Activated CD4-positive, alpha-beta T cell treated with anti-CD3 and anti-CD28 coated beads, Interleukin-2, amount 50 U/mL, for 16 hours (primary cell): Measurements from ENCODE around the gene PRADC1.

Experiments
- DNase-seq: peaks from one replicate; pipeline ENCODE4 v3.0.0-alpha.2; 2020

PRADC1 gene

DNA sequence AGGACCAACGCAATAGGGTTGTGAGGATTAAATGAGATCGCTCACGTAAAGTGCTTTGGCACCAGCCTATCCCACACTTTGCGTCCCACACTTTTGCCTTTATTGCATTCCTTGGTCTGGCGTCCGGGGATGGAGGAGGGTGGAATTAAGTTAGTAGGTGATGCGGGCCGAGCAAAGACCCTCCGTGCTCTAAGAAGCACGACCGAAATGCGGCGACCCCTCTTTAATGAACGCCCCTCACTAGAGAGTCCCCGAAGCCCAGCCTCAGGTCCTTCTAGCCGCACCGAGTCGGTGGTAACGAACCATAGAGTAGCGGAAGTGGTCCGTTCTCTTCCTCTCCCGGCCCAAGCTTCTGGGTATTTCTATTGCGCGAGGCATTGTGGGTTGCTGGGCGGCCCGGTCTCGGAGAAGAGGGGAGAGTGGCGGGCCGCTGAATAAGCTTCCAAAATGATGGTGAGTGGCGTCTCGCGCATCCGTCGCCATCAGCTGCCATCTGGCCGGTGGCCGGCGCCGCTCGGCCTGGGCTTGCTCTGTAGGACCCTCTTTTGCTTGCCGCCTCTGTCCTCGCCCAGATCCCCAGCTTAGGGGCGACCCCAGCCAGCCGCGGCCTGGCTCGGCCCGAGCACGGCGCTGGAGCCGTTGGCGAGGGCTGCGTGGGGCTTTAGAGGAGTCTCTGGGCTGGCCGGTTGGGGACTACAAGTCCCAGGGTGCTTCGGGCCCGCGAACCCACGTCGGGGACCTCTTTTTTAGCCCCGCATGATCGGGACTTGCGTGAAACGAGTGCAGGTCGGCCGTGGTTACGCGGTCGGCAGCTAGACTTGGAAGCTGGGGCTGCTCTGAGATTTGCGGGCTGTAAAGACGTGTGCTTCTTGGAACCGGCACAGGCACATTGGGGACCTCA is 1.1 kb upstream of the PRADC1 start, which contains the start of gene CCT7:
TSS of gene CCT7 (plus strand) at position 377 of the 901 bp plus-strand sequence. CDS start at position 448, 71 bp downstream.
- DNase-seq = peak; percentile 94

DNA sequence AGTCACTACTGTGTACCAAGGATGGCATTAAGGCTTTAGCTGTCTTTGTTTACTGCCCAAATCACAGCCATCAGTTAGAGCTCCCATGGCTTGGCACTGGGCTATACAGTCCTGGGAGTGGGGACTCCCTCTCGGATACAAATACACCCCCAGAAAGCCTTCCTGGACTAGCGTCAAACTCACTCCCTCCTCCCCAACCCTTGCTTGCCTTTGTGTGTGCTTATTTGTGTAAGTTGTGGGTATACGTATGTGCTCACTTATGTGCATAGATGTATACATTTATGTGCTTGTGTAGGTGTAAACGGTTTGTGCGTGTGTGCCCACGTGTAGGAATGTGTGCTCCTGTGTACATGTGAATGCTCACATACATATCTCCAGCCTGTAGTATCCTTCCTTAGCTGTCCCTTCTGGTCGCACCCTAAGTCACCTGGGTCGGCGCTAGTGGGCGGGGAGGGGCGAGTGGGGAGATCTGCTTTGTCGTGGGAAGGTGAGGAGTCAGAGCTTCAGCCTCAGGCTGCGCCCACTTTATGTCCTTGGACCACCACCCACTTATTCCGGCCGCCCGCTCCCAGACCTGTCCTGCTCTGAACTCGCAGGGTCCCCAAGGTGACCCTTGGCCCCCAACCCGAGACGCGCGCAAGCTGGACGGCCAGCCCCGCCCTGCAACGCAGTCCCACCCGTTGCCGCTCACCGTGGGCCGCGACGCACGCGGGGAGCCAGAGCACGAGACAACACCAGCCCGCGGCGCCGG is 461 bp downstream of the PRADC1 start:
- DNase-seq = peak; percentile 33

DNA sequence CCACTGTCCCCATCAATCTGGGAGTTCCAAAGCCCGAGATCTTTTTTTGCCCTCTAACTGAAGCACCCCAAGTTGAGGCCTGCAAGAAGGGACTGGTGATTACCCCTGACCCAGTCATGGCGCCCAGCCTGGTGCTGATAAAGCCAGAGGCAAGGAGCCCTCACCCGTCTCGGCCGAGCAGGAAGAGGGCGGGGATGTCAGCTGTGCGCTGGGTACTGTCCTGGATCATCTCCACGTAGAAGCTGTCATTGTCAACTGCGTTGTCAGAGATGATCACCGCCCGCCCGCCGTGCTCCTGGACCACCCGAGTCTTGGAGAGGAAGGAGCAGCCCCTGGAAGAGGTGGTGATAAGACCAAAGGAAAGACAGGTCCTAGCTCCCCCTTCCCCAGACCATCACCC is 4.4 kb downstream of the PRADC1 start:
- DNase-seq = no peak

DNA sequence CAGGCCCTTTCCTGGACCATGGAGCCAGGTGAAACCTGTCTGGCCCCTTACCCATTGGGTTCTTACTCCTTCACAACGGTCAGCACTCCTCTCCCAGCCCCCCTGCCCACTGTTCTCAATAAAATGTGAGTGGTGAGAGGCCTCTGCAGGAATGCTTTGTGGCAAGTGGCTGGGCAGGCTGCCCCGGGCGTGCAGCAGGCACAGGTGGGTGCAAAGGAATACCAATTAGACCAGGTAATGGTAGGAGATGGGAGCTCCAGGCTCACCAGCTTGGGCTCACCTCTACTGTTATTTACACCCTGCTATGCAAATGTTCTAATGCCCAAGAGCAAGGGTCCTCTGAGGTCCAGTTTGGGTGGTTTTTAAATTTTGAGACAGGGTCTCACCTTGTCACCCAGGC is 6.0 kb downstream of the PRADC1 start:
- DNase-seq = no peak

GRCh38 chr2:73225513-73226360 is 7.3 kb downstream of the PRADC1 start:
- DNase-seq = no peak

GRCh38 chr2:73223821-73224220 is 9.2 kb downstream of the PRADC1 start:
- DNase-seq = no peak

DNA sequence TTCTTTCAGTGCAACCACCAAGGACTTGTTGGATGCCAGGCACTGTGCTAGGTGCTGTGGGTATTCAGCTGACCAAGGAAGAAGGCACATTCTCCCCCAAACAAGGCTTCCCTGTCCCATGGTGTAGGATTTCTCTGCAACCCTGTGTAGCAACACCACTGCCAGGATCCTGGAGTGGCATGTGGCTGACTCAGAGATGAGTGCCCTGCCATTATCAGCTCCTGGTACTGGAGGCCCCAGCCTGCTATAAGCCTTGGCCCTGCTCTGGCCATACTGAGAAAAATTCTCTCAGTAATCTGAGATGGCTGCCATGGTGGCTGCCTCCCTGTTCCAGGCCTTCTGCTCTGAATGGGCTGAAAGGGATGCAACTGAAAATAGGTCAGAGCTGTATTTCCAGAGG is 14.7 kb downstream of the PRADC1 start:
- DNase-seq = no peak

- DNase-seq = no peak
Observed at GRCh38 chr2:73217826-73218225, 15.2 kb downstream of the PRADC1 start.

- no peak for DNase-seq
Observed at GRCh38 chr2:73217160-73217559, 15.9 kb downstream of the PRADC1 start.

GRCh38 chr2:73215254-73215653 is 17.8 kb downstream of the PRADC1 start:
- no peak for DNase-seq

GRCh38 chr2:73214120-73215035 is 18.7 kb downstream of the PRADC1 start, which contains the start of gene SMYD5:
Gene SMYD5, plus strand, starts transcription at chr2:73214245. Its CDS starts 22 bp downstream, at chr2:73214267.
- DNase-seq = peak; percentile 93

GRCh38 chr2:73212448-73213176 is 20.4 kb downstream of the PRADC1 start:
- peak; percentile 75 for DNase-seq

GRCh38 chr2:73212098-73212447 is 21.0 kb downstream of the PRADC1 start:
- DNase-seq = no peak

GRCh38 chr2:73210696-73211095 is 22.3 kb downstream of the PRADC1 start:
- no peak for DNase-seq

DNA sequence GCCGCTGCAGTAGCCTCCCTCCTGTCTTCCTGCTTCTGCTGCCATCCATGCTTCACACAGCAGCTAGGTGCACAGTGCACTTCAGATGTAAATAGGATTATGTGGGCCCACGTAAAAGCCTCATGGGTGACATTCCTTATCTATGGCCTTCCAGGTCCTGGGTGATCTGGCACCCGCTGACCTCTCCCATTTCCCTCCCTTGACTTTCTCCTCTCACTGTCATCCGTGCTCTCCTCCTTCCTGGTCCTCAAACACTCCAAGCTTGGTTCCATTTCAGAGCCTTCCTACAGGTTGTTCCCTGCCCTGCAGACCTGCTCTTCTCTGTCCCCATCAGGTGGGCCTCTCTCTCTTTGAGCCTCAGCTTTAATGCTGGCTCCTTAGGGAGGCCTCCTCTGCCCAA is 23.0 kb downstream of the PRADC1 start:
- no peak for DNase-seq

DNA sequence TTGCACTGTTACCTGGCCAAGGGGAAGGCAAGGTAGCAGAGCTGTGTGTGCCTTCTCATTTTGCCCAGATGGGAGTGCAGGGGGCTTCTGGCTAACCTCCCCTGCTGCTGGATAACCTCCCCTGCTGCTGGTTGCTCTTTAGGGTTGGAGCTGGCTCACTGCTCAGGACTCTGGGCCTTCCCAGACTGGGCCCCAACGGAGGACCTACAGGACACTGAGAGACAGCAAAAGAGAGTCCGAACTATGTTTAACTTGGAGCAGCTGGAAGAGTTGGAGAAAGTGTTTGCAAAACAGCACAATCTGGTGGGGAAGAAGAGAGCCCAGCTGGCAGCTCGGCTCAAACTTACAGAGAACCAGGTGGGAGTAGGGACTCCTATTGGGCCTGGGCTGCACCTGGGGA is 24.8 kb downstream of the PRADC1 start:
- no peak for DNase-seq

DNA sequence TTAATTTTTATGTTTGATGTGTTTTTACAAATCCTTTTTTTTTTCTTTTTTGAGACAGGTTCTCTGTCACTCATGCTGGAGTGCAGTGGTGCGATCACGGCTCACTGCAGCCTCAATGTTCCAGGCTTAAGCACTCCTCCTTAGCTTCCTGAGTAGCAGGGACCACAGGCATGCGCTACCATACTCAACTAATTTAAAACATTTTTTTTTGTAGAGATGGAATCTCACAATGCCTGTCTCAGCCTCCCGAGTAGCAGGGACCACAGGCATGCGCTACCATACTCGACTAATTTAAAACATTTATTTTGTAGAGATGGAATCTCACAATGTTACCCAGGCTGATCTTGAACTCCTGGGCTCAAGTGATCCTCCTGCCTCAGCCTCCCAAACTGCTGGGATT is 27.4 kb downstream of the PRADC1 start:
- DNase-seq = no peak

- DNase-seq = no peak
Observed at GRCh38 chr2:73203055-73203681, 29.9 kb downstream of the PRADC1 start.

DNA sequence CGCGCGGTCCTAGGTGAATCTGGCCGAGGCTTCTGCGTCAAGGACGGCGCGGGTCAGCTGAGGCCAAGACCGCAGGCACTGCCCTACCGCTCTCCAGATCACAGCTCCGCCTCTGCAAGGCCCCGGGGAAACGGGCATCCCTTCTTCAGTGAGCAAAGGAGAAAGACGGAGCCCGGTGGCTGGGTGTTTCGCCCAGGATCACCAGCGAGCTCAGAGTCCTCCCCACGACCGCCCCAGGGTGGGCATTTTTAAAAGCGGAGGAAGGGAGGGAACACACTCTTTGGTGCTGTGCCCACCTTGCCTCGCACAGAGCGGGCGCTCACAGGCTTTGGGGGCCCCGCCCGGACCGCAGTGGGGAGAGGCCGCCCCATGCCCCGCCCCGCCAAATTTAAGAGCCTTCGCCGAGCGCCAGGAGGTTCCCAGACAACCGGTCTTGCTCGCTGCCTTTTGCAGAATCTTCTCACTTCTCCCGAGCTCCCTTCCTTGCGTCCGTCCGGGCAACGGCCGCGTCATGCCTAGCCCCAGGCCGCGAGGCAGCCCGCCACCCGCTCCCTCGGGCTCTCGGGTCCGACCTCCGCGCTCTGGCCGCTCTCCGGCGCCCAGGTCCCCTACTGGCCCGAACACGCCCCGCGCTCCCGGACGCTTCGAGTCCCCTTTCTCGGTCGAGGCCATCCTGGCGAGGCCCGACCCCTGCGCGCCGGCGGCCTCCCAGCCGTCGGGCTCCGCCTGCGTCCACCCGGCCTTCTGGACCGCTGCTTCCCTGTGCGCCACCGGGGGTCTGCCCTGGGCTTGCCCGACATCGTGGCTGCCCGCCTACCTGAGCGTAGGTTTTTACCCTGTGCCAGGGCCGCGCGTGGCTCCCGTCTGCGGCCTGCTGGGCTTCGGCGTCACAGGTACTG is 30.6 kb downstream of the PRADC1 start, which contains the start of gene NOTO:
TSS of gene NOTO (plus strand) at position 419 of the 899 bp plus-strand sequence. CDS start at position 512, 93 bp downstream.
- DNase-seq = no peak
